Amygdala (tissue), 56 donors: ENCODE results near the gene MTURN.
A peak's percentile ranks its signal among the peaks of the same experiment; 100 is the strongest.
"Not testable (repeated sequence)": the region's sequence is repeated elsewhere in the genome, so short reads cannot be mapped to it uniquely, and the experiment has no call there.

Source experiments
- DNase-seq, 56 donors: peaks; one replicate each; lab custom pipeline; 2025; lab: John Stamatoyannopoulos, UW

The MTURN gene

DNA sequence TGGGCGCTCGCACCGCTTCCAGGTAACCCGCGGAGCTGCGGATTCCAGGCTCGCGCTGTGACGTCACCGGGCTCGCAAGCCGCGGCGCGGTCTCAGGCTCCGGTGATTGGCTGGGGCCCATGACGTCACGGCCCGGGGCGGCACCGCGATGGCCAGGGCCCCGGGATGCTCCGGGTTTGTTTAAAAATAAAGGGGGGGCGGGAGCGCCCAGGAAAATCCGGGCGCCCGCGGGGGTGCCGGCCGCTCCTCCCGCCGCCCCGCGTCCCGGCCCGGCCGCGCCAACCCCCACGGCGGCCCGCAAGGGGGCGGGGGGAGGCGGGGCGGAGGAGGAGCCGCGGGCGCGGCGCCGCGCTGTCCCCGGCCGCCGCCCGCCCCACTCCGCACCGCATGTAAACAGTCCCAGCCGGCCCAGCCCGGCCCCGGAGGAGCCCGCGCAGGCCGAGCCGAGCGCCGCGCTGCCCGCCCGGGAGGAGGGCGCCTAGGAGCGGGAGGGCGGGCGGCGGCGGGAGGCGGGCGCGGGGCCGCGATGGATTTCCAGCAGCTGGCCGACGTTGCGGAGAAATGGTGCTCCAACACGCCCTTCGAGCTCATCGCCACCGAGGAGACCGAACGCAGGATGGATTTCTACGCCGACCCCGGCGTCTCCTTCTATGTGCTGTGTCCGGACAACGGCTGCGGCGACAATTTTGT is at the start of gene MTURN:
Gene MTURN, plus strand, starts transcription at position 376 of the 690 bp plus-strand sequence. Its CDS starts 151 bp downstream, at position 527.
- DNase-seq, result peak in 55 of 56 donors; percentile 23 to 92 (median 79)

DNA sequence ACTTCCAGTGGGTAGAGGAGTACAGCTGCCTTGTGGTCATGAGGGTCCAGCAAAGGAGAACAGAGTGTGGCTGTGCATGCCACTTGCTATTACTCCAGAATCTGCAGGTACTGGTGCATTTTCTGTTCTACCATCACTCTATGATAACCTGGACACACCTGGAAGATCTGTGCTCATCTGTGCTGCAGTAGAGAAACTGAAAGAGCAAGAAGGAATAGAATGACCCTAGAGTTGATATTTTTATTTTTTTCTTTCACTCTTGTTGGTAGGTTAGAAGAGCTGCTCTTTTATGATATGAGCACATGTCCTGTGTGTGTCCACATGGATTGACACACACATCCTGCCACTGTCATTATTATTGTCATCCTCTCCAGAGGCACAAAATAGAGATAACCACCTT is 48.3 kb upstream of the MTURN start:
- DNase-seq, result no peak

DNA sequence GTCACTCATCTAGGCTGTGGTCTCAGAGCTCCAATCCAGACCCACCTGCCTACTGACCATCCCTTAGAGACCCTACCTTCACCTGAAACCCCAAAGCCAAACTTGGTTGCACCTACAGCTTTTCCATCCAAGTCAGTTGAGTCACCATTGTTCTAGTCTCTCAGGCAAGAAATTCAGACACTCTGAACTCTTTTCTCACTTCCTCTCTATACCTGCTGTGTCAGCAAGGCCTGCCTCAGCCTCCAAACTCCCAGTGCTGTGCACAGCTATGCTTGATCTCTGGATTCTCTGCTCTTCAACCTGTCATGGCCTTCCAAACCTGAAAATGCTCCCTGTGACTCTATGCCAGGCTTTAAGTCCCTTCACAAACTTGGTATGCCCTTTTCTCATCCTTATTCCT is 47.4 kb upstream of the MTURN start:
- no peak for DNase-seq

DNA sequence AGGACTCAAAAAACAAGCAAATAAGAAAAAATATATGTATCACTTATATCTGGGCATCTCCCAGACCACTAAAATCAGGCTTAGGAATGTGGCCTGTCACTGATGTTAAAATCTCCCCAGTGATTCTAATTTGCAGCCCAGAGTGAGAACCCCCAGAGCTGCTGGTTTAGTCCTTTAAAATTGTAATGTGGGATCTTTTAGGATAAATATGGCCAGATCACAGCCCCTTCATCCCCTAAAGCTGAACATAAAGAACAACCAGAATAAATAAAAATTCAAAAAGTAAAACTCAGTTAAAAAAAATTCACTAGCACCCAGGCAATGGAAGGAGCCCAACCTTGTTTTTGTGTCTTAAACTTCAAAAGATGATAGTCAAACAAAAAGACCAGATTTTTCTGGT is 46.4 kb upstream of the MTURN start:
- no peak for DNase-seq

DNA sequence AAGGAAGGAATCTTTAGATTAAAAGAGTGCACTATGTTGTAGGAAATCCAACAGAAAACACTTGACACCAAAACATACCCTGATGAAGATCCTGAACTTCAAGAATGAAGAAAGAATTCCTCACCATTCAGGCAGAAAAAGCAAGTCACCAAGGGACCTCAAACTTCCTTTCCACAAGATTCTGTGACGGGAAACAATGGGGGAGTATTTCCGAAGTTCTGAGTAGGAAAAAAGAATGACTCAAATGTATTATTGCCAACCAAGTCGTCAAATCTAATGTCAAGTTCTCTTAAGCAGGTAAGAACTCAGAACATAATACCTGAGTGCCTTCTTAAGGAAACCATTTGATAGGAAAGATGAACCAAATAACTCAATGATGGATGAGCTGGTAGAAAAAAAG is 44.7 kb upstream of the MTURN start:
- no peak for DNase-seq

DNA sequence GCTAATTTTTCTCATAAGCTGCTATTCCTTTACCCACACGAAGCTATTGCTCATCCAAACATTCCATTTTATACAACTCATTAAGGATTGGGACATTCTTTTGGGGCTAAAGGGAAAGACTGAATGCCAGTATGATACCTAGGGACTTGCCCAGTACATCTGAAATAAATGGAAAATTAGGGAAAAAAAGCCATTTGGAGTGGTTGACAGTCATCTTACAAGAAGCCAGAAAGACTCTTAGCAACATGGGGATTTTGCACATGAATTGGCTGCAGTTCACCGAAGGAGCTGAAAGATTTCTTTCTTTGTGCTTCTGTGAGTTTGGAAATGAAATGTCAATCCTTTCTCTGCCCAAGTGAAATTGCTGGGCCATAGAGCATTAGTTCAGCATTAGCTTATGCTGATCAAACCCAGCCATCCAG is 43.3 kb upstream of the MTURN start:
- peak in 2 of 56 donors; percentile 1 to 10 for DNase-seq

DNA sequence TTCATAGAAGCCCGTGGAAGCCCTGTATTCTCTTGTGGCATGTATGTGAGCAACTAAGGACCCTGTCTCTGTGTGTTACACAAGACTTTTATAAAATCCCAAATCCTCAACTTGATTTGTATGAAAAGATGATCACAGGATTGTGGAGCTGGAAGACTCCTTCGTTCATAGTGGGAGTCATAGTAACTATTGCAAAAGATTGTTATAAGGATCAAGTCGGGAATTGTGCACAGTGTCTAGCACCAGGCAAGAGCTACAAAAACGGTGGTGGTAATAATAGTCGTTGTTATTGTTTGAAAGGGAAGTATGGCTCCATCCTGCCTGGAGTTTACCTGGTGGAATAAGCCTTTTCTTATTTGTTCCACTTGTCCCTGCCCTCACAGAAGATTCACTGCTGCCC is 42.8 kb upstream of the MTURN start:
- DNase-seq, result no peak

DNA sequence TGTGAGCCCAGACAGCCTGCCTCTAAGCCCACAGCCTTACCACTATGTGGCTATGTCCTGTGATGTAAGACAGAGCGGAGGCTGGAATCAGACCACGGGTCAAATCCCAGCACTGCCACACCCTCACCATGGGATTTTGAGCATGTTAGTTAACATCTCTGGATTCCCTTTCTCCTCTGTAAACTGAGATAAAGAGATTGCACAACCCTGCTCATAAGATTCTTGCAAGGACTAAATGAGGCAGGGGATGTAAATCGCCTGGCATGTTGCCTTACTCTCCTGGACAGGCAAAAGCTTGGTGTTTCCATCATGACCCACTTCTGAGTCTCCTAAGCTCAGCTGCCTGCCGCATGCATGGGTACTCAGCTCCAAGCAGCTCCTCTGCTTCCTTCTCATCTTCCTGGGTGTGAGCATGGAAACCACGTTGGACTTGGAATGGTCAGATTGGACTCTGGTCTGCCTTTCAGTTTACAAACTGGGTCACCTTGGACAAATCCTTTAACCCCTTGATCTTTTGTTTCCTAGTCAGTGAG is 41.3 kb upstream of the MTURN start:
- no peak for DNase-seq

DNA sequence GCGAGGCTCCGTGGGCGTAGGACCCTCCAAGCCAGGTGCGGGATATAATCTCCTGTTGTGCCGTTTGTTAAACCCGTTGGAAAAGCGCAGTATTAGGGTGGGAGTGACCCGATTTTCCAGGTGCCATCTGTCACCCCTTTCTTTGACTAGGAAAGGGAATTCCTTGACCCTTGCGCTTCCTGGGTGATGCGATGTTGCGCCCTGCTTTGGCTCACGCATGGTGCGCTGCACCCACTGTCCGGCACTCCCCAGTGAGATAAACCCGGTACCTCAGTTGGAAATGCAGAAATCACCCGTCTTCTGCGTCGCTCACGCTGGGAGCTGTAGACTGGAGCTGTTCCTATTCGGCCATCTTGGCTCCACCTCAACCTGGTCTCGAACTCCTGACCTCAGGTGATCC is 36.2 kb upstream of the MTURN start:
- DNase-seq, result not testable (repeated sequence)

DNA sequence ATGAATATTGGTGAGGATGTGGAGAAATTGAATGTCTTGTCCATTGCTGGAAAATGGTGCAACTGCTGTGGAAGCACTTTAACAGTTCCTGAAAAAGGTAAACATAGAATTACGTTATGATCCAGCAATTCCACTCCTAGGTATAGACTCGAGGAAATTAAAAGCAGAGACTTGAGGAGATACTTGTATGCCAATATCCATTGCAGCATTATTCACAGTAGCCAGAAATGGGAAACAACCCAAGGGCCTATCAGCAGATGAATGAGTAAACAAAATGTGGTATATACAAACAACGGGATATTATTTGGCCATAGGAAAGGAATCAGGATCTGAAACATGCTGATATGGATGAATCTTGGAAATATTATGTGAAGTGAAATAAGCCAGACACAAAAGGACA is 32.5 kb upstream of the MTURN start:
- DNase-seq, result no peak

DNA sequence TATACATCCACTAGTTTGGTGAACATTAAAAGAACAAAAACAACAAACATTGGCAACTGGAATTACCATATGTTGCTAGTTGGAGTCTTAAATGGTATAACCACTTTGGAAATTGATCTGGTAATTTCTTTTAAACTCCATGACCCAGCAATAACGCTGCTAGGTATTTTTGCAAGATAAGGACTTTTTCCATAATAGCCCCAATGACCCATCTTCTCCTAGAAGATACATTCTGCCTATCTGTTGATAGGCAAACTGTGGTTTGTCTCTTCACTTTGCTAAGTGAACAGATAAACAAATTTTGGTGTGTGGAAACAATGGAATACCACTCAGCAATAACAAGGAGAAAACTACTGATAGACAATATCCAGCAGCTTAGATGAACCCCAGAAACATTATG is 30.6 kb upstream of the MTURN start:
- no peak for DNase-seq

DNA sequence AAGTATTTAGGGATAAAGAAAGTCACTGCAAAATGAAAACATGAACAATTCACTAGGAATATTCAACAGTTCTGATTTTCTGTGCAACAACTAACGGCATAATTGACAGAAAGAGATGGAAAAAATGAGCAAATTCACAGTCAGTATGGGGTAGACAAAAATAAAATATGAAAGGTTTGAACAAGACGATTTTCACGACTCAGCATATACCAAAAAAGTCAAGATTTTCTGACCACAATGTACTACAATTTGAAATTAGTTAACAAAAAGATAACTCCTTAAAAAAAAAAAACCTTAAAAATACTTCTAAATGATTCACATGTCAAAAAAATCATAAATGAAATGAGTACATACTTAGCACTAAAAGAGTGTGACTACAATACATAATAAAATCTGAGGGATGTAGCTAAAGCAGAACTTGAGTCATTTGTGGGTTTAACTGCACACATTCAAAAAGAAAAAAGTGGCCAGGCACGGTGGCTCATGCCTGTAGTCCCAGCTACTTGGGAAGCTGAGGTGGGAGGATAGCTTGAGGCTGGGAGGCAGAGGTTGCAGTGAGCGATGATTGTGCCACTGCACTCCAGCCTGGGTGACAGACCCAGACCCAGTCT is 22.6 kb upstream of the MTURN start:
- DNase-seq, result no peak

DNA sequence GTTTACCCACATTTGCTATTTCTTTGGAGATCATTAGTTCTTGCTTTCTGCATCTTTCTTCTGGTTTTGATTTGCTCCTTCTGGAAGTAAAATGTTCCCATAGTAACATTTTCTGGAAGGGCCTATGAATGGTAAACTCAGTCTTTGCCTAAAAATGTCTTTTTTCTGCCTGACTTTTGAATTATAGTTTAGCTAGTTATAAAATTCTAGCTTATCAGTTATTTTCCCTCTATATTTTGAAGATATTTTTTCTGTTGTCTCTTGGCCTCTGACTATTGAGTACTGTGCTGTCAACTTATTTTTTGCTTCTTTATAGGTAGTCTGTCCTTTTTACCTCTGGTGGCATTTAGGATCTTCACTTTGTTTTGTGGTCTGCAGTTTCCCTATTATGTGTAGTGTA is 21.6 kb upstream of the MTURN start:
- DNase-seq, result no peak

DNA sequence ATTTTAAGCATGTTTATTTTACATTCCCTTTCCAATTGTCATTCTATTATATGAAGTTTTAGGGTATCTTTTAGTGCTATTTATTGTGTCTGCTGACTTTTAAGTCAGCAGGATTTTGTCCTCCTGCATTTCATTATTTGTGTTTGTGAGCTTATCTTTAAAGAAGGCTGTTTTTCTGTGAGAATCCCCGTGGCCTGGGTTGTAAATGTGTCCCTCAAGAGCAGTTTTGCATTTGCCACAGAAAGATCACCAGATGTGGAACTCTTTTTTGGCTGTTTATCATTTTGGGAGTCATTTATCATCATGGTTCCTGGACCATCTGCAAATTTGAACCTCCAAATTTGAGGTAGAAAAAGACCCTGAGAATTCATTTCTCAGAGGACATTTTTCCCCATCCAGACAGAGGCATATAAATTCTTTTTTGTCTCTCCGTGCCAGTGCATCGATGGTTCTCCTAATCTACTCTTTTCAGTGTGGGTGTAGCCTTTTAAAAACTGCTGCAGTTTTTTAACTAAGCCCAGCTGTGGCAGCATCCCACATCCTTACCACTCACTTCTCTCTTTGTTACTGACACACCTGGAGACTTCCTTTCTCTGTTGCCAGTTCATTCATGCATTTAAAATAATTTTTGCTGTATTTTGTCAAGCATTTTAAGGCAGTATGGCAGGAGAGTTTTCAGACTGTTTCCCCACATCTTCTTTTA is 20.1 kb upstream of the MTURN start:
- no peak for DNase-seq

DNA sequence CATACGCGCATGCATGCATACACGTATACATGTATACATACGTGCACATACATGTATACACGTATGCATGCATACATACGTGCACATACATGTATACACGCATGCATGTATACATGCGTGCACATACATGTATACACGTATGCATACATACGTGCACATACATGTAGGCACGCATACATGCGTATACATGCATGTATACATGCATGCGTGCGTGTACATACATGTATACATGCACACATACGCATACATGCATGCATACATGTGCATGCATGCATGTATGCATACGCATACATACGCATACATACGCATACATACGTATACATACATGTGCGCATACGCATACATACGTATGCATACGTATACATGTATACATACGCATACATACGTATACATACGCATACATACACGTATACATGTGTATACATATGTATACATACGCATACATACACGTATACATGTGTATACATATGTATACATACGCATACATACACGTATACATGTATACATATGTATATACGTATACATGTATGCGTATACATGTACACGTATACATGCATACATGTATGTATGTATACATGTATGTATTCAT is 19.0 kb upstream of the MTURN start:
- no peak for DNase-seq

DNA sequence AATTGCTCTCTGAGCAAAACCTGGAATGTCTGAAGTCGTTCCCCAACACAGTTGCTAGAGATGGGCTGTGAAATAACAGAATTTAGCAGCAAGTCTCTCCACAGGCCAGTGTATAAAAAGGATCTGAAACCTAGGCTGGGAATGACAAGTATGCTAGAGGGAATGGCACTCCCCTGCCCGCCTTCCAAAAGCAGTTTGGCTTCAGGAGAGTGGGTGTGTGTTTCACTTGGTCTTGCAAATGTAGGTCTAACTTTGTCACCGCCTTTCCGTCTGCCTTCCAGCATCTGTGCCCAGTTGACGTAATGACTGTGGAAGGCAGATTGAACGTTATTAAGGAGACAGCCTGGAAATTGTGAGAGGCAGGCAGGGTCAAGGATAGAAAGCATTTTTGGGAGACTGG is 18.0 kb upstream of the MTURN start:
- DNase-seq, result peak in 17 of 56 donors; percentile 4 to 55 (median 23)

DNA sequence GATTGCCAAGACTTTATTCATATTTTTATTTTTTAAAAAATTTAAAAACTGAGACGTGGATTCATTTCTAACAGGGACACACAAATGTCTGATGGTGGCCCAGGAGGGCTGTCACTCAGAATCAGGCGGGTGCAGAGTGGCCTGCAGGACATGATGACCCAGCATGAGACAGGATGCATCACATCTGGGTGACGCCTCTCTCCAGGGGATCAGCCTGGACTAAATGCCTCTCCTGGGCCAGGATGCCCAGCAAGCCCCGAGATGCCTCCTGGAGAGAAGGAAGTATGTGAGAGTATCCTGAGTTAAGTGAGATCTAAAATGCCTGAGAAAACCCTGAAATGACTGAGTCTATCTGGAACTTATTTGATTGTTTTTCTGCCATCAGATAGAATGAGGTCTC is 16.9 kb upstream of the MTURN start:
- no peak for DNase-seq

DNA sequence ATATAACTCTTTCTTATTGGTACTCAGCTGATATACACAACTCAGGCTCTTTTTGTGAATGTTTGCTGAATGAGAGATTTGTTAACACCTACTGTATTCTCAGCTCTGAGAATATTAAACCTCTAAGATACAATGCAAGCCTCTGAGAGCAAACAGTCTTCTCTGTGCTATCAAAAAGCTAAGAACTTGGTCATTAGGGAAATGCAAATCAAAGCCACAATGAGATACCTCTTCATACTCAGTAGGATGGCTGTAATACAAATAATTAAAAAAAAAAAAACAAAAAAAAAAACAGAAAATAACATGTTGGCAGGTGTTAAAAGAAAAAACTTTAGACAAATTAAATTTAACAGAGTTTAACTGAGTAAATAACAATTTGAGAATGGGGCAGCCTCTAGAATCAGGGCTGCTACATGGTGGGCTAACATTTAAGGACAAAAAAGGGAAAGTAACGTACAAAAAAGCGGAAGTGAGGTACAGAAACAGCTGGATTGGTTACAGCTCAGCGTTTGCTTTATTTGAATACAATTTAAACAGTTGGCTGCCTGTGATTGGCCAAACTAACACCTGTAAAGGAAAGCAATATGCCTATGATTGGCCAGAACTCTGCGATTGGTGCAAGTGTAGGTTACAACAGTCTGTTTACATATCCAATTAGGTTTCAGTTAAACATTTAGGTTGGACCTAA is 14.8 kb upstream of the MTURN start:
- no peak for DNase-seq

DNA sequence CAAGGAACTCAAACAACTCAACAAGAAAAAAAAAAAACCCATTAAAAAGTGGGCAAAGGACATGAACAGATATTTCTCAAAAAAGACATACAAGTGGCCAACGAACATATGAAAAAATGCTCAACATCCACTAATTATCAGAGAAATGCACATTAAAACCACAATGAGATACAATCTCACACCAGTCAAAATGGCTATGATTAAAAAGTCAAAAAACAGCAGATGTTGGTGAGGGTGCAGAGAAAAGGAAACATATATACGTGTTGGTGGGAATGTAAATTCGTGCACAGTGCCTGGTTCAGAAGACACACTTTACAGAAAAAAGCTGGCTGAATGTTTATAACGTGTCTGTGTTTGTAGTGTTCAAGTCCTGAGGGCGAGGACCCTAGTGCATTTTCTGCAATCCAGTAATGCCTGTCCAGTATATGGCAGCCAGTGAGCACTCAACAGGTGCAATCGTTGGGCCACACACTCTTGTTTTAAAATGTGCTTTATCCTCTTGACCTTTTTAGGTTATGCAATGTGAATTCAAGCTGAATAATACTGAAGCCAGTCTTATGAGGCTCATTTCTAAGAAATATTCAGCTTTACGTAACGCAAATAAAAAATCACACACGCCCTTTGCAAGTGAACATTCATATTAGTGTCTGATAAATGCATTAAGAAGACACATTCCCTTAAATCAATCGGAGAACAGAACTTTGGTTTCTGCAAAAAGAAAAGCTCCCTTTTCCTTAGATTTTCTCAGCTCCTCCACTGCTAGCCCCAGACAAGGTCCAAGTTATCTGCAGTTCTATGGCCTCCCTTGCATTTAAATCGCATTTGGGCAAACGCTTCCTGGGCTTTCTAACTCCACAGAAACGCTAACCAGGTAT is 813 bp upstream of the MTURN start:
- no peak for DNase-seq
